RWPE2 (cell line): ENCODE measurements around the gene ELP1.
A peak's percentile ranks its signal among the peaks of the same experiment; 100 is the strongest.

ENCODE experiments used
- ATAC-seq: fragments of 200-7000 bp; cut with Tn5 transposase; 3 replicates; pipeline ENCODE4 v1.9.1; 2021; ENCODE audit warnings: low read depth
- DNase-seq: peaks from one replicate; pipeline ENCODE4 v3.0.0-alpha.2; 2020; ENCODE audit warnings: low spot score
- H3K27ac ChIP-seq: fragments of 450-650 bp; 2 replicates; pipeline ENCODE4 v1.5.1; 2017; ENCODE audit warnings: mild to moderate bottlenecking; ENCODE audit not compliant: poor library complexity, severe bottlenecking
- H3K27me3 ChIP-seq: fragments of 250-450 bp; sonication (Bioruptor Pico); 2 replicates; pipeline ENCODE4 v1.5.1; 2021; ENCODE audit warnings: mild to moderate bottlenecking, moderate library complexity; ENCODE audit not compliant: insufficient read depth, poor library complexity, severe bottlenecking
- H3K36me3 ChIP-seq: fragments of 250-450 bp; sonication (Bioruptor Pico); 2 replicates; pipeline ENCODE4 v1.5.1; 2020; ENCODE audit warnings: low read depth, mild to moderate bottlenecking, moderate library complexity
- H3K4me1 ChIP-seq: fragments of 250-450 bp; sonication (Bioruptor Pico); 2 replicates; pipeline ENCODE4 v1.5.1; 2021; ENCODE audit warnings: mild to moderate bottlenecking, moderate library complexity; ENCODE audit not compliant: insufficient read depth, poor library complexity, severe bottlenecking
- H3K4me3 ChIP-seq: fragments of 250-450 bp; sonication (Bioruptor Pico); 2 replicates; pipeline ENCODE4 v1.5.1; 2021; ENCODE audit warnings: mild to moderate bottlenecking, moderate library complexity; ENCODE audit not compliant: severe bottlenecking
- H3K9me3 ChIP-seq: fragments of 250-450 bp; sonication (Bioruptor Pico); 2 replicates; pipeline ENCODE4 v1.5.1; 2021; ENCODE audit warnings: mild to moderate bottlenecking, moderate library complexity; ENCODE audit not compliant: severe bottlenecking
- CTCF ChIP-seq: fragments of 450-650 bp; IDR thresholded peaks from one replicate; pipeline ENCODE4 v1.5.1; 2017; ENCODE audit warnings: mild to moderate bottlenecking, moderate library complexity; ENCODE audit not compliant: poor library complexity, severe bottlenecking

ELP1 gene

GRCh38 chr9:108838017-108838416 lies 95.9 kb downstream of the ELP1 start:
- Histone ChIP-seq H3K4me3 (no peak overlapping the region), H3K27ac (peak overlapping the region; percentile 100), H3K36me3 (no peaks in the 10 kb centered on the region), H3K27me3 (no peaks in the 10 kb centered on the region), H3K9me3 (no peaks in the 10 kb centered on the region), H3K4me1 (peaks cover 40% of the 10 kb centered on the region)
- DNase-seq: peak; percentile 66
- no peak for TF ChIP-seq CTCF
- peak; percentile 55 for ATAC-seq

DNA sequence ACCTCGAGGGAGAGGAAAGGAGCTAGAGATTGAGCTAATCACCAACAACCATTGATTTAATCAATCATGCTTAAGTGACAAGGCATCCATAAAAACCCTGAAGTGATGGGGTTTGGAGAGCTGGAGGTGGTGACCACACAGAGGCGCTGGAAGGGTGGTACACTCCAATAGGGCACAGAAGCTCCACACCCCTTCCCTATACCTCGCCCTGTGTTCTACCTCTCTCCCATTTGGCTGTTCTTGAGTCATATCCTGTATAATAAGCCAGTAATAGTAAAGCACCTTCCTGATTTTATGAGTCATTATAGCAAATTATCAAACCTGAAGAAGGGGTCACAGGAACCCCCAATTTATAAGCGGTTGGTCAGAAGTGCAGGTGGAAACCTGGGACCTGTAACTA lies 96.4 kb downstream of the ELP1 start:
- peak; percentile 41 for TF ChIP-seq CTCF
- Histone ChIP-seq H3K36me3 (no peaks in the 10 kb centered on the region), H3K27me3 (no peaks in the 10 kb centered on the region), H3K4me1 (peaks cover 40% of the 10 kb centered on the region), H3K9me3 (no peaks in the 10 kb centered on the region), H3K4me3 (no peak overlapping the region), H3K27ac (peak overlapping the region; percentile 100)
- ATAC-seq (peak; percentile 86), DNase-seq (peak; percentile 84)

DNA sequence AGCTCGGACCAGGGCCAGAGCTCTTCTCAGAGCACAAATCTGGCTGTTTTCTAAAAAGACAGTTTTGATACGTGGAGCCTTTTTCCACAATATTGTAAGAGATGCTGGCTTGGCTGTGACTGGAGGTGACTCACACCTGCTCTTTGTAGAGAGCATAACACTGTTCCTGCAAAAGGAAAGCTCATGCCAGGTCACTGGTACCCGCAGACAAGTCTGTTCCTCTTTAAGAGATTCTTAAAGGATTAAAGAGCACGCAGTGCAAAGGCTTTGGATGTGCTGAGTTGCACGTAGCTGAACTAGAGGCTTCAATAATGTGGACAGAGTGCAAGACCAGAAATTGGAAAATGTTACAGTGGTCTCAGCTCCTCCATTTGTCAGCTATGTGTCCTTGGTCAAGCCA lies 97.1 kb downstream of the ELP1 start:
- DNase-seq (peak; percentile 90), ATAC-seq (peak; percentile 73)

GRCh38 chr9:108836319-108836718 lies 97.6 kb downstream of the ELP1 start:
- DNase-seq (no peak), ATAC-seq (no peak)
- TF ChIP-seq CTCF: no peak
- Histone ChIP-seq H3K27me3 (no peaks in the 10 kb centered on the region), H3K4me3 (no peak overlapping the region), H3K27ac (peak overlapping the region; percentile 100), H3K9me3 (no peaks in the 10 kb centered on the region), H3K4me1 (peaks cover 50% of the 10 kb centered on the region), H3K36me3 (no peaks in the 10 kb centered on the region)

More for the DNA sequence above, 97.1 kb downstream of the ELP1 start:
- no peaks in the 10 kb centered on the region for H3K36me3 ChIP-seq
- no peak overlapping the region for H3K4me3 ChIP-seq
- TF ChIP-seq CTCF: no peak
- H3K9me3 ChIP-seq: no peaks in the 10 kb centered on the region
- H3K27me3 ChIP-seq: no peaks in the 10 kb centered on the region
- H3K27ac ChIP-seq: peak overlapping the region; percentile 100
- H3K4me1 ChIP-seq: peaks cover 46% of the 10 kb centered on the region

DNA sequence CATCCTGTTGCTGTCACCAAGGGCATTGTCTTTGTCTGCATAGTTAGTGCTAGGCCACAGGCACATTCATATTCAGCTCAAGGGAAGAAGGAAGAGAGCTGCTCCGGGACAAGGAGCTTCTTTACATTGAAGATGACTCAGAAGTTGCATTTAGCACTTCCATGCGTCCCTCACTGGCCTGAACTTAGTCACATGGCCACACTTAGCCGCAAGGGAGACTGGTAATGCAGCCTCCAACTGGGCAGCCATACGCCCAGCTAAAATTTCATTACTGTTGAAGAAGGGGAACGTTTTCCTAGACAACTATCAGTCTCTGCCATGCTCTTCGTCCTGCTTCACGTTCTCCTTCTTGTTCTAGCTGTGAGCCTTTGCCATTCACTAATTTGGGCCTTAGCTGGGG lies 98.1 kb downstream of the ELP1 start:
- DNase-seq (no peak), ATAC-seq (peak; percentile 7; the same call in 1 of the 3 replicates)
- no peaks in the 10 kb centered on the region for H3K36me3 ChIP-seq
- peaks cover 53% of the 10 kb centered on the region for H3K4me1 ChIP-seq
- peak overlapping the region; percentile 100 for H3K27ac ChIP-seq
- no peak overlapping the region for H3K4me3 ChIP-seq
- no peaks in the 10 kb centered on the region for H3K9me3 ChIP-seq
- H3K27me3 ChIP-seq: no peaks in the 10 kb centered on the region
- no peak for TF ChIP-seq CTCF
